Stimulated activated CD4-positive, alpha-beta T cell treated with anti-CD3 and anti-CD28 coated beads, Interleukin-4, amount 100 ng/mL, for 24 hours (primary cell): ENCODE measurements around the gene BTBD2.

Experiments
- DNase-seq: peaks from one replicate; pipeline ENCODE4 v3.0.0-alpha.2; 2020

The BTBD2 gene

DNA sequence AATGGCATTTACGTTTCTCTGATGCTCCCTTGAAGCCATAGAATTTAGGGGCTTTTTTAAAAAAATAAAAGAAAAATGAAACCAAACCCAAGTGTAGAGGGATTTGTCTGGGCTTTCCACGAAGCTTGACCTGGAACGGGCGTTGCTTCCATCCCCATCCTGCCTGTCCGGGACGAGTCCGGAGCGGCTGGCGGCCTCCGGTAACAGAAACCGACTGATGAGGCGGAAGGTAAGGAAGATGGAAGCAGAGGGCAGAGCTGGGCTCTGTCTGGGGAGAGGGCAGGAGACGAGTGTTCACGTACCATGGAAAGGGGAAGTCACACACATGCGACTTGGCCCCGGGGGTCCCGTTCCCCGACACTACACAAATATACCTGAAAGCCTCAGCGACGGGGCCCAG lies 34.3 kb downstream of the BTBD2 start:
- no peak for DNase-seq

DNA sequence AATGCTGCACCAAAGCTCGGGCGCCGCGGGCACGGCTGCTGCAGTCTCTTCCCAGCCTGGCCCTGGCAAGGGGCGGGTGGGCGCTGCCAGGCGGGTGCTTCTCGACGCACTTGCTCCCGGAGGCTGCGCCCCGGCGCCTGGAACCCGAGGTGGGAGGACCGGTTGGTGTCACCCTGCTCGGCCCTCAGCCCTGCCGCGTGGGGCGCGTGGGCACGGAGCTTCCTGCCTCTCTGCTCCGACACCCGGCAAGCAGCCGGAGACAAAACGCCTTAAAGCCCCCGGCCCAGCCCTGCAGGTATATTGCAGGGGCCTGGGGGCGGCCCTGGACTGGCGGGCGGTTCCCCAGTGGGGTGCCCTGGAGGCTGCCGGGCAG lies 34.7 kb downstream of the BTBD2 start:
- DNase-seq, result no peak

DNA sequence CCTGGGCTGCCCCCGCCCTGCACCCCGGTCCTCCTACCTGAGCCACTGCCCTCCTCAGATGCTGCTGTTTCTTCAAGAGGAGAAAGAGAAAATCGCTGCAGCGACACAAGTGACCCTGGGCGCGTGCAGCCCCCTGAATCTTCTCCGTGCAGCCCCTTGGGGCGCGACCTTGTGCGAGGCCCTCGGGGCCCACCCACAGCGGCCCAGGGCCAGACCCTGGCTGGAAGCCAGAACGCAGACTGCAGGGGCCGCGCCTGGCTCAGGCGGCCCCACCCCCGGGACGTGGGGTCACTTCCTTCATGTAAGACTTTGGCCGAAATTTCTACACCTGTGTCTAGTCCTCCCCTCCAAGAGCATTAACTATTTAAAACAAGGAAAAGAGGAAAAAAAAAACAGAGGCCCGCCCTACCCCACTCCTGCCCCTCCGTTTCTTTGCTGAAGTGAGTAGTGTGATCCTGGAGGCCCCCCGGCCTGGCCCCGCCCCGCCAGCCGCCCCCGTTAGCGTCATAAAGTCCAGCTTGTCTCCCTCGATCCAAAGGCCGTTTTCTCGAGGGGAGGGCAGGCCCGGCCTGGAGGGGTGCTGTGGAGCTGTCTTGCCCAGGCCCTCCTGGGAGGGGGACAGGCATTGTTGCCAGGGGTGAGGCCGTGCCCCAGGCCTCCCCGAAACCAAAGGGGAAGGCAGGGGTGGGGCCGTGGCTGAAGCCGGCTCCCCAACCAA lies 35.3 kb downstream of the BTBD2 start:
- no peak for DNase-seq

DNA sequence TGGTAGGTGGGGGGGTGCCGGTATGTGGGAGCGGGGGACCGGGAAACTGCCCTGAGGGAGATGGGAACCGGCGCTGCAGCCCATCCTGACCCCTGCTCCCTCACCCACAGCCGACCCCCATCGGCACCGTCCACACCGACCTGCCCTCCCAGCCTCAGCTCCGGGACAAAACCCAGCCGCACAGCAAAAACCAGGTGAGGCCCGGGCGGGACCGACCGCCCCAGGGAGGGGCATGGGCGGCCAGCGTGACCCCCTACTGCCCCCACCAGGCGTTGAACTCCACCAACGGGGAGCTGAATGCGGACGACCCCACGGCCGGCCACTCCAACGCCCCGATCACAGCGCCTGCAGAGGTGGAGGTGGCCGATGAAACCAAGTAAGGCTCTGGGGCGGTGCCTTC lies 35.9 kb downstream of the BTBD2 start:
- no peak for DNase-seq

DNA sequence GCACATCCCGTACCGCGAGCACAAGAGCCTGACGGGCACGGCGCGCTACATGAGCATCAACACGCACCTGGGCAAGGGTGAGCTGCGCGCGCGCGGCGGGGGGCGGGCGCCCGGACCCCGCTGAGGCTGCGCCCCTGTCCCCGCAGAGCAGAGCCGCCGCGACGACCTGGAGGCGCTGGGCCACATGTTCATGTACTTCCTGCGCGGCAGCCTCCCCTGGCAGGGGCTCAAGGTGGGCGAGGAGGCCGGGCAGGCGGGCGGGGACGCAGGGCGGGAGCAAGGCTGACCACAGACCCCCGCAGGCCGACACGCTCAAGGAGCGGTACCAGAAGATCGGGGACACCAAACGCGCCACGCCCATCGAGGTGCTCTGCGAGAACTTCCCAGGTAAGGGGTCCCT lies 36.5 kb downstream of the BTBD2 start:
- no peak for DNase-seq

DNA sequence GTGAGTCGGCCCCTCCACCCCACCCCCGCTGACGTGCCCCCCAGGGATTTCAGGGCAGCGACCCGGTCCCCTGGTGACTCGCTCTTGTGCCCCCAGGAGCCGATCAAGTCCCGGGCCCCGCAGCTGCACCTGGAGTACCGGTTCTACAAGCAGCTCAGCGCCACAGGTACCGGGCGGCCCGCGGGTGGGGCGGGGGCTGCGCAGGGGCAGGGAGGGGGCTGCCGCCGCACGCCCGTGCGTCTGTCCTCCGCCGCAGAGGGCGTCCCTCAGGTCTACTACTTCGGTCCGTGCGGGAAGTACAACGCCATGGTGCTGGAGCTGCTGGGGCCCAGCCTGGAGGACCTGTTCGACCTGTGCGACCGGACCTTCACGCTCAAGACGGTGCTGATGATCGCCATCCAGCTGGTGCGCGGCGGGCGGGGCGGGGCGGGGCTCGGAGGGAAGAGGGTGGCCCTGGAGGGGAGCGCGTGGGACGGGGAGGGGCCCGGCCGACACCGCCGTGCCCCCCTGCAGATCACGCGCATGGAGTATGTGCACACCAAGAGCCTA lies 37.1 kb downstream of the BTBD2 start:
- no peak for DNase-seq

DNA sequence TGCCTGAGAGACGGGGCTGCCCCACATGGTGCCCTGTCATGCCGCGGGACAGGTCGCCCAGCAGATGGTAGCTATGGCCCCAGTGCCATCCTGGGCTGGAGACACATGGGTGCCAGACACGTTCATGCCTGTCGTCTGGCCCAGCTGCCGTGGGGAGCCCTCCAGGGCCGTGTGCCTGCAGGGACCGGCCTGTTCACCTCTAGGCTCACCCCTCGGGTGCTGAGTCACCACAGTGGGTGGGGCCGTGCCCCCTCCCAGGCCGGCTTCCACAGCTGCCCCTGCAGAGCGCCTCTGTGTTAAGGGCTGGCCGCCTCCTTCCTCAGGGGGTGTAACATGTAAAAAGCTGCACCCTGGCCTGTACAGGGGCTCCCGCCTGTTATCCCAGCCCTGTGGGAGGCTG lies 38.4 kb downstream of the BTBD2 start:
- no peak for DNase-seq

DNA sequence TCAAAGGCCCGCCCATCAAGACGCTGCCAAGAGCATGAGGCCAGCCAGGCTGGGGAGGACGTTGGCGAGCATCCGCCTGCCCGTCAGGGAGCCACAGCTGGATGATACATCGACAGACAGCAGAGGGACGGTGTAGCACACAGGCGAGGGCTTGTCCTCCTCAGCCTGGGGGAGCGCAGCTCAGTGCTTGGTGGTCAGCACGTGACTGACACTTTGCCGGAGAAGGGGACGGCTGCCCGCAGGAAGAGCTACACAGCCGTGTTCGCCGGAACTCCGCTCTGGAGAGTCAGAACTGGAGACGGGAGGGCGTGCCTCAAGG lies 40.4 kb downstream of the BTBD2 start:
- no peak for DNase-seq

DNA sequence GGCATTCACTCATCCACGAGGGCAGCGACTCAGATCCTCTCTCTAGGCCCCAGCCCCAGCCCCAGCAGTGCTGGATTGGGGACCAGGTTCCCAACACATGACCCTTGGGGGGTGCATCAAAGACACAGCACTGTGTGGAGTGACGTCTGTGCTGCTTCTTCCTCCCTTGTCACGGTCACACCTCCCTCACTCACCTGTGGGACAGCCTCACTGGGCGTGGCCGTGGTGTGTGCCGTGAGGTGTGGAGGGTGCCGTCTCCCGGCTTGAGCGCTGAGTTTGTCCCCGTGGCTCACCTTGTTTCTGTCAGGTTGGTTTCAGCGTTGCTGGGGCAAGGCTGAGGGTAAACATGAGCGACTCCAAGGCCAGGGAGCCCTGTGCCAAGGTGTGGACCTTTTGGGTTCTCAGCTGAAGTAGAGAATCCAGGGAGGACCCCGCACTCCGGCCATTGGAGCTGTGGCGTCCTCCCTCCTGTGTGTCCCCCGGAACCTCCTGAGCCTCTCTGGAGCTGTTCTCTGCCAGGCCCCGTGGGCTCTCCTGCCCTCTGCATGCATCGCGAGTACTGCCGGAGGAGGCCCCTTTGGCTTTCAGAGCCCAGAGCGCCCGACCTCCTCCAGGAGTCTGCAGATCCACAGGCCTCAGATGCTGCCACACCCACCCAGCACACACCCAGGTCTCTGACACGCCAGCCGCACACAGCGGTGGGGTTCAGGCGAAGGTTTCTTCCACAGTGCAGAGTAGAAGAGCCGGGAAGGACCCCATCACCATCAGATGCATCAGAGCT lies 40.9 kb downstream of the BTBD2 start:
- DNase-seq, result no peak

DNA sequence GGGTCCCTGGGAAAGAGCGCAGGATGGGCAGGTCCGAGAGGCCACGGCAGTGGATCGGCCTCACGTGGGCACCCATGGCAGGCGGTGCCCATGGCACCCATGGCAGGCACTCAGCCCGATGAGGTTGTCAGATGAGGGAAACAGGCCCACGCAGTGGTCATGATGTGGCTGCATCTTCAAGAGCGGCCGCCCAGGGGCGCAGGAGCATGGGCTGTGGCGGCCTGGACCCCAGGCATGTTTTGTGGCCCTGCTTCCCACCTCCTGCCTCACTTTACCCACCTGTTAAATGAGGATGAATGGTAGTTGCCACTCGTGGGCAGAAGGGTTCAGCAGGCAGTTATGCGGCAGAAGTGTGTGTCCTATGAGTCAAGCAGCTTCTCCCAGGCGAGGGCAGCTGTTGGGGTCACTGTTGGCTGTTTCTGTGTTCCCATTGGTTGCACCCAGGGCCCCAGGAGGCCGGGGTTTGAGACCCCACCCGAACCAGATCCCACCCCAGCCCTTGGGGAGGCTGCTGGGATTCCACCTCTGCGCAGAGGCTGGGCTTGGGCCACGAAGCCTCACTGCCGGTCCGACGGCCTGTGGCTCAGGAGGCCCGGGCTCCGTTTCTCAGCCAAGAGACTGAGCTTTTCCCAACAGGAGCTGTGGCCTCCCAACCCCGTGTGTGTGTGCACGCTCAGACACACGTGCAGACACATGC lies 44.6 kb downstream of the BTBD2 start:
- no peak for DNase-seq

DNA sequence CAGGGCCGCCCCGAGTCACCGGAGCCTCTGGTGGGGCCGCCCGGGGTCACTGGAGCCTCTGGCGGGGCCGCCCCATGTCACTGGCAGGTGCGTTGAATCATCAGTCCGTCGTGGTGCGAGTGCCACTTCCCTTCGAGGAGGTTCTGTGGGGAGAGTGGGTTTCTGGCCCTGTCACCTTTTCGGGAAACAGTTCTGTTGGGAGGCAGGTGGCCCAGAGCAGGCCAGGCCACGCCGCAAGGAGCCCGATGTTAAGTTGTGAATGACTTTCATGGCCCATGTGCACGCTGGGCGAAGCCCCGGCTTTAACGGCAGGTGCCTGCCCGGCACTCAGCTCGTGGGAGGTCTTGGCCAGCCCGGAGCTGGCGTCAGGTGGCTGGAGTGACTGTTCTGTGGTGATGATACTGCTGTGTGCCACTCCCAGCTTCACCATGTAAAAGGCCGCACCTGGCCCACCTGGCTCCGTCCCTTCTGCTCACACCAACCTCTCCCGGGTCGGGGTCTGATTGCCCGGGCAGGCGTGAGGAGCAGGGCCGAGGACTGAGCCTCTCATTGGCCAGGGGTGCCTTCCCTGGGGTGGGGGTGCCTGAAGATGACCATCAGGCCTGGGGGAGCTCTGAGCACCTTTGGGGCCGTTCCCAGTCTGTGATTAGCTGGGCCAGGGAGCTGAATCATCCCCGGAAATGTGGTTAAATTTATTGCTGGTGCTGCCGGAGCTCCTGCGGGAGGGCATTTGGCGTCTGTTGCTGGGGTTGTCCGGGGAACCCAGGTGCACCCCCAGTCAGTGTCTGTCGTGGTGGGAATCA lies 45.3 kb downstream of the BTBD2 start:
- no peak for DNase-seq

DNA sequence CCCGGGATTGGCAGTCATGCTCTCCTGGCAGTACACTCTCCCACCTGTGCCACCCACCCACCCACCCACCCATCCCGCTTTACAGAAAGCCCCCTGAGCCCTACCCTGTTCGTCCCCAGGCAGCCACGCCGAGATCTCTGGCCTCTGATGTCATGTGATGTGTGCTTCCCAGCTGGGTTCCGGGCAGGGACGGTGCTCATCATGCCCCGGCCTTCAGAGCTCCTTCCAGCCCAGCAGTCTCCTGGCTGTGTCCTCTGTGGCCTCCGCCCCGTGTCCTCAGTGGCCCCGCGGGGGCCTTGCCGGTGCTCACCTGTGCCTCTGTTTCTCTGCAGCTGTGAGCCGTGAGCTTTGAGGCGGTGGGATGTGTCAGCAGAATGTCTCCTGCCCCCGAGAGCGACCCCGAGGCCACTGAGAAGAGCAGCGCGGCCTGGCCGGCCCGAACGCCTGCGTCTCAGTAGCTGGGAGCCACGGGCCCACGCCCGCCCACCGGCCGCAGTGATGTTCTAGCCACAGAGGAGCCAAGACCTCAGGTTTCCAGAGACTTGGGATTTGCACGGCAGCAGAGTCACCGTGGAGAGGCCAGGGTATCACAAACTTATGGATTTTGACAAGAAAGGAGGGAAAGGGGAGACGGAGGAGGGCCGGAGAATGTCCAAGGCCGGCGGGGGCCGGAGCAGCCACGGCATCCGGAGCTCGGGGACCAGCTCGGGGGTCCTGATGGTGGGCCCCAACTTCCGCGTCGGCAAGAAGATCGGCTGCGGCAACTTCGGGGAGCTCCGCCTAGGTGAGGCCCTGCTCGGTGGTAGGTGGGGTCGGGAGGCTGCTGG lies 46.1 kb downstream of the BTBD2 start:
- DNase-seq, result no peak

DNA sequence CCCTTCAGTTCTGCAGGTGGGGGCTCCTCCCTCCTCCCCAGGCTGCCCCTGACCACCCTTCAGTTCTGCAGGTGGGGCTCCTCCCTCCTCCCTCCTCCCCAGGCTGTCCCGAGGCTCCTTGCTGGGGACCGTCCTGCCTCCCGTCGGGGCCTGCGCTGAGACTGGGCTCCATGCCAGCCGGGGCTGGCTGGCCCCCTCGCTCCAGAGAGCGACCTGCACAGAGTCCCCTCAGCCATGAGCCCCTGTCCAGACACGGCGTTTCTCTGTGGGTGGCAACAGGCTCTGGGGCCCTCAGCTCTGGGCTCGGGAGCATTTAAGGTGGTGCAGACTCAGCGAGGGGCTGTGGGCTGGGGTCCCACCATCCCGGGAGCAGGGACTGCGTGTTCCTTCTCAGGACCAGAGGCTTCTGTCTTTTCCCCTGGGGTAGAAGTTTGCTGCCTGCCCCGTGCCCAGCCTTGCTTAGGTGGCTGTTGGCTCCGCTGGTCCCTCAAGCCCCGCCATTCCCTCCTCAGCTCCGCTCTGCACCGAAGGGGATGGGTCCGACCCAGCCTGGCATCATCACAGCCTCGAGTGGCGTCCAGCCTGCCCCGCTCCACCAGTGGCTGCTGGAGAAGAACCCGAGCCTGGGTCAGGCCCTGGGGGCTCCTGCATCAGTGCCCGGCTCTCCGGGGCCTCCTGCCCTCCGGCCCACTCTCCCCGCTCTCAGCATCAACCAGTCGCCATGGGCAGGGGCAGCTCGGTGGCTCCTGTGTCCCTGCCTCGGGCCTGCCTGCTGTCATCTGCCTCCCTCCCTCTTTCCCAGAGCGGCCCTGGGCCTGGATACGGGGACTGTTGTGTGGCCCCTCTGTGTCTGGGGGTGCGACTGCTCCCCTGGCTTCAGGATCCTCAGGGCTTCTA lies 47.0 kb downstream of the BTBD2 start:
- no peak for DNase-seq

DNA sequence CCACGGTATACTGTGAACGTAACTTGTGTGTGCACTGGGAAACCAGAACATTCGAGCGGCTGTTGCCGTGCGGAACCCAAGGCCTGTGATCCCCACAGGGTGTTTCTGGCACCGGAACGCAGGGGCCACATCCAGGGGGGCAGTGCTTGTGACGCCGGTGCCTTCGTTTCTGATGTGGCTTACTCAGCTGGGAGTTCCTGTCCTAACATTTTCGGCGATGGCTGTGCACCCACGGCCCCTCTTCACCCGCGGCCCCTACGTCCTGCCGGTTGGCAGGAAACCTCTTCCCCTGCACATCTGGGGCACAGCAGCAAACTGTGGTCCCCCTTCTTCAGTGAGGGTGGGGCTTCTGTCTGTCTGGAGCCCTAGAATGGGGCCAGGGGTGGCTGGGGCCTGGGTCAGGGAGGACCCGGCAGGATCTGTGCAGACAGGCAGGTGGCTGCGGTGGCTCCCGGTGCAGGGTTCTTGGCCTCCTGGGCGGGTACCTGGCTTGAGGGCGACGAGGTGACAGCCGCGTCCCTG lies 48.4 kb downstream of the BTBD2 start:
- peak; percentile 17 for DNase-seq

DNA sequence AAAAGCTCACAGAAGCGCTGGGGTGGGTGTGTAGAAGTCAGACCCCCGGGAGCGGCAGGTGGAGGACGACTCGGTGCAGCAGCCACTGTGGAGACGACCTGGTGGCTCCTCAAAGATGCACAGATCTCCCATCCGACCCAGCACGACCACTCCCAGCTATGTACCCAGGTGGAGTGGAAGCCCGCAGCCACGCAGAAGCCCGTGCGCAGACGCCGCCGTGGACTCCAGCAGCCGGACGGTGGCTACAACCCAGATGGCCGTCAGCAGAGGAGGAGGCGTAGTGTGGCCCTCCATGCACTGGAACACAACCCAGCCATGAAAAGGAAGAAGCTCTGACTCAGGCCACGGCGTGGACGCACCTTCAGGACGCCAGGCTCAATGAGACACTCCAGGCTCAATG lies 52.8 kb downstream of the BTBD2 start:
- DNase-seq, result no peak

DNA sequence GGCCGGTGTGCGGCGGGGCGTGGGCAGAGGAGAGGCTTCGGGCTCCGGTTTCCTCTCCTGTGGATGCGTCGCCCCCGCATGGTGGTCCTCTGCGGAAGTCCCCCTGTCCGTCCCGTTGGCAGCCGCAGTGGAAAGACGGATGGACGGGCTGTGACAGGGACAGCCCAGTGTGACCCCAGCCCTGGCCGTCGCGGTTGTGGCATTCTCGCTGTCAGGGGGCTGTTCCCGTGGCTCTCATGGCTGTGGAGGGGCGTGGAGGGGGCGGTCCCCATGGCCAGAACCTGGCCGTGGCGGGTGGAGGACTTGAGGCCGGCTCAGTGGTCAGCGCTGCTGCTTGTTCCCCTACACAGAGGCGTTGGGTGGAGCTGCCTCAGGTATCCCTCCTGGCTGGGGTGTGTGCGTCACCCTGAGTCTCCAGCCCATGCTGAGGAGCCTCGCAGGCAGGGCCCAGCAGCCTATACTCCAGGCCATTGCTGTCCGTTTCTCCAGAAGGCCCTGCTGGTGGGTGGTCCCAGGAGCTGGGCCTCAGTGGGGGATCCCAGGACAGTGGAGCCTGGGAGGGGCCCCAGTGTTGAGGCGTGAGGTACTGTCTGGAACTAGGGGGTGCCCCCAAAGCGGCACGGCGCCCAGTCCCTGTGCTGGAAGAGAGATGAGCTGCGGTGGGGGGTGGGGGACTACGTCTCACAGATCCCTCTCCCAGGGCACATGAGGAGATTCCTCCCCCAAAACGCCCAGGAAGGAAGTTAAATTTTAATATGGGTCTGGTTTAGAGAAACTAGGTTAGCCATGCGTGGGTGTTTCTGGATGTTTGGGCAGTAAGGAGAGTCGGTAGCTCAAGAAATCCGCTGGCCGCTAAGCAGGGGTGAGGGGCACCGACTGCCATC lies 54.3 kb downstream of the BTBD2 start:
- DNase-seq, result no peak

DNA sequence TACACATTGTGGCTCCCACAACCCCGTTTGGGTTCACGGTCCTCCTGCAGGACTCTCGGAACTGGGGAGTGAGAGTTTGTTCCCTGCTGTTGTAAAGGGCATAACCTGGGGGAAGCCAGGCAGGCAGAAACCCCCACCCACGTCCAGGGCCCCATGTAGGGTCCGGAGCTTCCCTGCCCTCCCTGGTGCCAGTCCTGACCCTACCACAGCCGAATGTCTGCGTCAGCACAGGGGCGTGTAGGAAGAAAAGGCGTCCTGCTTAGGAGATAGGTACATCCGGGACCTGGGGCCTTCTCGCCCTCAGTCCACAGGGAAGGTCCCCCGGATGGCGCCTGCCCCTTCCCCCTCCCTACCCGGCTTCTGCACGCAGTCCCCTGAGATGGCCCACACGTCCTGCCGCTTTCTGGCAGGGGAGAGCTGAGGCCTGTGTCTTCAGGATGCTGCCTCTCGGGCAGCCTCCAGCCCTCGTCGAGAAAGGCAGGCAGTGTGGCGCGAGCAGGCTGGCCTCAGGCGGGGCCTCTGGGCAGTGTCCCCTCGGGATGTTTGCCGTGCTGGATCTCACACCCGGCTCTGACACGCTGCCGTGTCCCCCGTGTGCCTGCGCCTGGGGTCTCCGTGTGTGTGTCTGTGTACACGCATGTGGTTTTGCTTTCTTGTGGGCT lies 55.5 kb downstream of the BTBD2 start:
- no peak for DNase-seq

DNA sequence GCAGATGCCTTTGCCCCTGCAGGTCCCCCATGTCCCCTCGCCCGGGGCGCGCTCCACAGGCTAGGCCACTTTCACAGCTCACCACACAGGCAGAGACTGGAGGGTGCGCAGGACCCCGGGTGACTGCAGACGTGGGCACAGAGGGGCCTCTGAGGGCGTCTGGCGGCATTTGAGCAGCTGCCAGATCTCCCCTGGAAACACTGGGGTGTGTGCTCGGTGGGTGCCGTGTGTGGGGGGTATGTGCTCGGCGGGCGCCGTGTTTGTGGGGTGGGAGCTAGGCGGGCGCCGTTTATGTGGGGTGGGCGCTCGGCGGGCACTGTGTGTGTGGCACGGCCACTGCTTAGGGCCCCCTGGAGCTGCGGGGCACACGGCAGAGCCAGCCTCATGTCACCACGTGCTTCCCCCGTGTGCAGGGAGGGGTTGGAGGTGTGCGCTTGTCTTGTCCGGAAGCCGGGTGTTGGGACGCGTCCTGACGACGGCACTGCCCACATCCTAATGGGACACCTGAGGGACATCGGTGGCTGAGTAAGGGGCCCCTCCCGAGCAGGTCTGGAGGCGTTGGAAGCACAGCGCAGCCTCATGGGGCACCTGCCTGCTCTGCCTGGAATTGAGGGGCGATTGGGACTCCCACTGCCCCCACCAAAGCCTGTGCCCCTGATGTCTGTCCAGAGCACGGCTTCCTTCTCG lies 57.8 kb downstream of the BTBD2 start:
- DNase-seq, result no peak
